NCI-H2029 treated with DMSO at 0.1 percent for 48 hours (cell line): ENCODE measurements around the gene NFIA.
A peak's percentile ranks its signal among the peaks of the same experiment; 100 is the strongest.

ENCODE experiments used
- DNase-seq: peaks from one replicate; lab custom pipeline; 2025; lab: John Stamatoyannopoulos, UW

NFIA gene

GRCh38 chr1:61370177-61370912, 288.0 kb downstream of the NFIA start:
- no peak for DNase-seq

- no peak for DNase-seq
Measured at GRCh38 chr1:61370913-61371279, 288.5 kb downstream of the NFIA start.

DNA sequence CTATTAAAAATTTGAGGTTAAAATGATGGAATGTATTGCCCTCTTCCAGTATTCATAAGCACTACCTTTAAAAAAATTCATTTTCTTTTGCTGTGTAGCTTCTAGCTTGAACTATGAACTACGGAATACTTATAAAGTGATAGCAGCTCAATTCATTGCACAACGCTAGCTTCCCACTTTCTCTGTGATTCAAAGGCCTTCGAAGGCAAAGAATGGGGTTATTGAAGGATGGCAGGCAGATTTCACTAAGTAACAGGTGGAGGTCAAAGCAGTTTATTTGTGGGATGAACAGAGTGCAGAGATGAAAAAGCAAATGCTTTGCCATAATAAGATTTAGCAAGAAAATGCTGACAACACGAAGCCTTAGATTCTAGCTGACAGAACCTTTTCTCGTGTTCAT, 290.6 kb downstream of the NFIA start:
- DNase-seq = no peak

DNA sequence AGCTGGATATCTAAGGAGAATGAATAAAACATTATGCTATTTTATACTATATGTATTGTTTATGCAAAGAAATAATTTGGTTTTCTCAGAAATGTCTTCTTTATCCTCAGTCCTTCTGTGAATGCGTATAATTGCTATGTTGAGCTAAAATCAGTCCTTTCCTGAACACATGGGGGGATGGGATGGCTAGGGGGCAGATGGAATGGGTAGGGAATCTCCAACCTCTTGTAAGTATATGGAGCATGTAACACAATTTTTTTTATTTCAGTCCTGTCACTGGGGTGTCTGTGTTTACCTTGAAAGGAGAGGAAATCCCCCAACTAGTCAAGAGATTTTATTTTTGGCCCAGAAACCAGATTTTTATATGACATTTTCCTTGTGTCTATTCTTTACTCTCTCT, 291.8 kb downstream of the NFIA start:
- DNase-seq = no peak

DNA sequence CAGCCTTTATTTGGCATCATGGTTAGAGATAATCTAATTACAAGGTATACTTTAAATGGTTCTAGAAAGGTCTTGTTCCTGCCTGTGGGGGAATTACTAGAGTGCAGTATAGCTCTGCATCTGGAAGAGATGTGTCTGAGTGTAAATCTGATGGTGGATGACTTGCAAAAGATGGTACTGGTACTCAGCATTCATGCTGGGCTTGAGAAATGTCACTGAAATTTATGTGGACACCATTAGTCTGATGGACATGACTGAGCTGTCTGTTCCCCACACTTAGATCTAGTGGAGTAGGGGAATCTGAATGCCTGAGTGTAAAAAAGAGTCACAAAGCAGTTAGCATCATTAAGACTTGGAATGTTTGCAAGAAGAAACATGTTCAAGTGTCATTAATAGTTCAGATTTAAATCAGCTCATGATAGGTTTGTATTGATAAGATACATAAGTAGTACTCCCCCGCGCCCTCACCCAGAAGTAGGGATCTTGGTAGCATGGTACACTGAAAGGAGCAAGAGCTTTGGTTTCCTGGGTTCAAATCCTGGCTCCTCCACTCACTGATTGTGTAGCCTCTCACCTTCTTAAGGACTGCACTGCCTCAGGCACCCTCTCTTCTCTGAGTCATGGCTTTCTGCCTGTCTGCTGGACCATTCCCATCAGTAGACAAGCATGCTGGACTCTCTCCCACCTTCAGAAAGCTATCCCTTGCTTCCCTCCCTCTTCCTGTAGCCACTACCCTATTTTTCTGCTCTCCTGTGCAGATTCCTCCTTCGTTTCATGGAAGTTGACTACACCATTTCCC, 292.9 kb downstream of the NFIA start:
- DNase-seq = no peak

- DNase-seq = no peak
Measured at GRCh38 chr1:61376151-61376550, 293.8 kb downstream of the NFIA start.

DNA sequence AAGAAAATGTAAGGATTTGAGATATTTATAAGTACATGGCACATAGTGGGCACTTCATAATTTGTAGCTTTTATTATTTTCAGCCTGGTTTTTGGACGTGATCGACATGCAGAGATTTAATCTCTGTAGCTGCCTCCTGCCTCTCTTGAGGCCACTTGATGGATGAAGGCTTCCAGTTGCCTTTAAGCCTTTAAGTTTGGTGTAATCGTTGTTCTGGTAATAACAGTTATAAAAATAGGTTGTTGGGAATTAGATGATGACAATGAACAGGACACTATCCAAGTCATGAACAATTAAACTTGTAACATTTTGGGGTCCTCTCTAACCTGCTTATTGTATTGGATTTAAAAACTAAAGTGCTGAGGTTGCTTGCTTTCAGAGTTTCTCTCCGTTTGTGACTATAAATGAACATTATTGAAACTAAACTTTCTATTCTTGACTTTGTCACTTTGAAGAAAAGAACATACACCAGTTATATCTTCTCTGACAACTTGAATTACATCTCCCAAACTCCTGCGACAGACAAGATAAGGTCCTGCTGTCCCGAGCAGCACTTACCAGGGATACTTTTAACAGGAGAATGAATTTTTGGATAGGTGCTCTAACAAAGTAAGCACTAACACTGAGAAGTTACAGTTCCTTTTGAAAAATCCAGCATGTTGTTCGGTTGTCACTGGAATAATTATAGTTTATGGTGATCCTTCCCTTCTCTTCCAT, 295.0 kb downstream of the NFIA start:
- DNase-seq = no peak

GRCh38 chr1:61378494-61379180, 296.3 kb downstream of the NFIA start:
- DNase-seq = no peak

- no peak for DNase-seq
Measured at GRCh38 chr1:61379693-61380092, 297.3 kb downstream of the NFIA start.

DNA sequence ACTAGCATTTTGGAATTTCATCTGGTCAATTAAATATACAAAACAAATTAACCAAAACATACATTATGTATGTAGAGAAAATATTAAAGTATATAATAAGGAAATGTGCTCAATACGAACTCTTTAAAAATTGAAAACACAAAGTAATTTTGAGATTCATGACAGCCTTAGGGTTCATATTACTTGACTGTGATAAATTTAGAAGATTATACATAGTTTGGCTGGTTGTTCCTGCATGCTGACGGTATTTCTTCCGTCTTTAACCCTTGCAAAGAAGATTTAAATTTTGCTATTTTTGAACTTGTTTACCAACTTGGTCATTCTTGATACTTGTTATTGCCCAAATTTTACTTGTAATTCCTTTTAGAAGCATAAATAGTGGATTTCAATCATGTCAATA, 298.2 kb downstream of the NFIA start:
- no peak for DNase-seq

DNA sequence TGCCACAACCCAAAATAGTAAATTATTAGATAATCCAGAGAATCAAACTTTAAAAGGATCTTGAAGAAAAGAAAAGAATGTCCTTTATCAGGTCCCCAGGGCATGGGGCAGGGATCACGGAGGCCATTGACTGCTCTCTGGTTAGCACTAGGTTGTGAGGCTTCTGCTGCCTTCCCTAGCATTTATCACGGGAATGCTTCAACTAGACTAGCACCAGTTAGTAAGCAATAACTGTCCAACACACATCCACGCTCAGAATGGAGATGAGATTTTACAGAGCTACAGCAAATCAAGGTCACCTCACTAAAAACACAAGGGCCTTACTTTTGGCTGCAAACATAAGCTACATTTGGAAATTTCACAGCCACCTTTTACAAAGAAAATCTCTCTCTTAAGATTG, 304.0 kb downstream of the NFIA start:
- DNase-seq = no peak

GRCh38 chr1:61386770-61387169, 304.4 kb downstream of the NFIA start:
- no peak for DNase-seq

DNA sequence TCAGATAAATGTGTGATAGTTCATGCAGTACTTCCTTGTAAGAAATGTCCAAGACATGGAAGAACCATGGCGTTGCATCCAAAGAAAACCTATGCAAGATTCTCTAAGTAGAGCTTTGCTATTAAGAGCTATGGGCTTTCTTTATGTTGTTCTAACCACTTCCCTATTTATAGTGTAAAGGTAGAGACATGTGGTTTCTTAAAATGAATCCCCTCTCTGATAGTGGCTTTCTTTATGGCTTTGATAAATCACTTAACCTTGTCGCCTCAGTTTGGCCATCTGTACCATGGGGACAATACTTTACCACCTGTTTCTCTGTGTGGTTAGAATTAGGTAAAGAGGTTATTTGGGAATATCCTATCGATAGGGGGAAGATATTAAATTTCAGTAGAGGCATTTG, 305.5 kb downstream of the NFIA start:
- no peak for DNase-seq

DNA sequence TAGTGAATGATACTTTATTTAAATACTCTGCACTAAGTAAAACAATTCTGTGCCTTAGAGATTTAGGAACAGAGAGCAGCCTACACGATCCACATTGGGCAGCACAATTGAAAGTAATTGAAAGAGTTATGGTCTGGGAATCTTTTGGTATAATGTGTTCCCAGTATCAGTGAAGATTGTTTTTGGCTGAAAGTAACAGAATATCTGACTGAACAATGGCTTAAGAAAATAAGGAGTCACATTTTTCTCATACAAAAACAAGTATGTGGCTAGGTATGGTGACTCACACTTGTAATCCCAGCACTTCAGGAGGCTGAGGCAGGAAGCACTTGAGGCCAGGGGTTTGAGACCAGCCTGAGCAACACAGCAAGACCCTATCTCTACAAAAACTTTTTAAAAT, 306.2 kb downstream of the NFIA start:
- no peak for DNase-seq

DNA sequence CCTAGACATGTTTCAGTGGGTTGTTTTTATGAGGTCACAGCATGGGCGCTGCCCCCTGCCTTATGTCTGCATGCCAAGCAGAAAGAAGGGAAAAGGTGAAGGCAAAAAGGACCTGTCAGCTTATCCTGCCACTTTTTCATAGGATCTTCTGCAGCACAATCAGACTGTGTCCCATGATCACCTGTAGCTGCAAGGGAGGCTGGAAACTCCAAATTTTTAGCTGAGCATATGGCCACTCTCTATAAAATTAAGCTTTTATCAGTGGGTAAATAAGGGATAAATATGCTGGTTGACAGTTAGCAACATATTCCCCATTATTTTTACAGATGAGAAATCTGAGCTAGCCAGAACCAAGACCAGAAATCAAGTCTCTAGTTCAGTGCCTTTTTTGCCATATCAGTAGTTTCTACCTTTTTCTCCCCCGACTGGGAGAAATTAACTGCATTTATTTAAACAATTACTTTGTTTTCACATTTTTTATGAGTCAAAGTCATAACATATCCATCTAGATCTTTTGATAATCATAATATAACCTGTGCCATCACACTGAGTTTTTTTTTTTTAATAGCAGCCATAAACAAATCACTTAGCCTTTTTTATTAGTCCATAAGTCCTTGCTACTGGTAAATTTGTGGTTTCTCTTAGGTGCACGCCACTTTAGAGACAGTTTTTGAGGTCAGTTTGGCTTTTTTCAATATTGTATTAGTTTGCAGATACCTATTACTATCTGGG, 307.0 kb downstream of the NFIA start:
- DNase-seq = no peak

DNA sequence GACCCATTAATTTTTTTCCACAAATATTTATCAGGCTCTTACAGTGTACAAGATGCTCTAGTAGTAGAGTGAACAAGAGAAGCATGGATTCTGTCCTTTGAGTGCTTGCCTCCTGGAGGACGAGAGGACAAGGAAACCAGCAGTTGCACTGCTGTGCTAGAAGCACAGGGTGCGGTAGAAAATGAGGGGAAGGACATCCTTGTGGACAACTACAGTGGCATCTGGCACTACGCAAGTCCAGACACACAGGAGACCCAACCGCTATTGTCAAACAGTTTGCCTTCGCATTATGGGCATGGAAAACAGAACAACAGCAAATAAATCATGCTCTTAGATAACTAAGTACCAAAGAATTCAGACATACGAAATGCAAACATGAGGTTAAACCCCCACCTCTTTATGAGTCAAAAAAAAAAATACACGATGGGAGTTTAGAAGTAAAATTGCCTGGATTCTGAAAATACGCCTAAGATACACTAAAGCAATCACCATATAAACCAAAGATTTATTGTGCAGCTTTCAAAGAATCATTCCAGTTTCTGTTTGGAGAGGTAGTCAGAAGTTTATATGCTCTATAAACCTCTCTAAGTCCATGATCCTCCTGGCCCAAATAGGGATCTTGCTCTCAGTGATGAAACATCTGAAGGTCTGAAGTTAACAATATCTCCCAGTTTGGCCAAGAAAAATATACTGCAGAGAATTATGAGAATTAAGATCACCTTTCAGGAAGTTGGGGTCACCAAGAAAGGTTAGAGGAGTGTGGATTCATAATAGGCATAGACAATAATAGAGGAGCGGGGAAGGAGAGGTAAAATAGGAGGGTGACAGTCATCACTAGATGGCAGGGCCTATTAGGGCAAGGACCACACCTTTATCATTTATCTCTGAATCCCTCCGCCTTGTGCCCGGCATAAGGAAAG, 307.8 kb downstream of the NFIA start:
- DNase-seq = no peak

DNA sequence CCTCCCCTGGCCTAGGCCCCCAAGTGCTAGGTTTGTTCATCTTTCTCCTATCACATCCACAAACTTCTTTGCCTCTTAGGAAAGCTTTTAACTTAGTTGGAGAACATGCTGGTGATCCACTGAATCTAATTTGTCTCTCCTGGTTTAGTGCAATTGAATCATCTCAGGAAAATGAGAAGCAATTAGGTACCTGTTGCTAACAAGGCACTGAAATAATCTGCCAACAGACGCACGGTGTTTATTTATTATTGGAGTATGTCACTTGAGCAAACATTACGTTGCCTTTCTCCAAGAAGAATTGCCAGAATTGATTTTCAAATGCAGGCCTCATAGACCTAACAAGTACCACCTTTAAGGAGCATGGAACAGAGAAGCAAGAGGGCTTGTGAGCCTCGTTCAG, 309.4 kb downstream of the NFIA start:
- peak; percentile 96 for DNase-seq

DNA sequence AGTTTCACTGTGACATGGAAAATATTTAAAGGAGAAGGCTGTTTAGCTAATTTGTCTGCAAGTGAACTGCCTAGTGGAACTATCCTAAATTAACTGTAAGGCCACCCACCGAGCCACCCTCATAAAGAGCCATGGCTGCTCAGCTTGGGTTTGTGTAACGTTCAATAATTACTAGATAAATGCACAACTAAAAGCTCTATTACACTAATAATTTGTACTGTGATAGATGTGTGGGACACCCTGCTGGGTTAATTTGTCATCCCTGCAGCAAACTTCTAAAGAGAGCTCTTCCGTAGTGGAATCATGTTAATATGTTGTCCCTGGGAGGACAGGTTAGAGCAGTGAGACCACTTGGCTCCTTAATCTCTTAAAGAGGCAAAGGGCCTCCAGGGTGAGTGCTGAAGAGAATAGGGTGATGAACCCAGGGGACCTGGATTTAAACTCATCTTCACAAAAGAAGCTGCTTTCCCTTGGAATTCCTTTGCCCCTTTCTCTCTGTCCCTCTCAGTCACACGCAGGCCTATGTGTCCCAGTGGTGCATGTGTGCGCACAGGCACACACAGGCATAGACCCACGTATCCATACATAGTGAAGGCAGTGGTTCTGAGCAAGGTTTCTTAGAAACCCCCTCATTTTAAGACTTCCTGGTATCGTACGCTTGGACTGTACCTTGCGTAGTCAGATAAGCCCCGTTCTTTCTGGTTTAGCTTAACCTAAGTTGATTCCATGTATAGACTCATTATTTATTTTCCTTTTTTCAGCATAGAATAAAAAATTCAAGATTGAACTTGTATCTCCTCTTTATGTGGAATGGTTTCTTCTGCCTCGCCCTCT, 310.3 kb downstream of the NFIA start:
- DNase-seq = no peak

DNA sequence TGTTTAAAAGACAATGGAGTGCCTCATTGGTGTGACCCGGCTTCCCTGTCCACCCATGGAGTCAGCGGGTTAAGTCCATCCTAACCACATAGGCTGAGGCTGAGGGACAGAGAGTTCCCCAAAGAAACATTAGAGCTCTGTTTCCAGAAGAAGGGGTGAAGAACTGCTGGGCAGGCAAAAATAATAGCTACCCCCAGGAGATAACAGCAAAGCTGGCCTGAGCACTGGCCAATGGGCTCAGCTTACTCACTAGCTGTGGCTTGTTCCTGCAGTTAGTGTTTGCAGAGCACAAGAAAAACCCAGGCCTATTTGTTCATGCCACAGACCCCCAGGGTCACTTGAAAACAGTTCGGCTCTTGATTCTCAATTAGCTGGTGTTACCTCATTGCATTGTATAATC, 311.2 kb downstream of the NFIA start:
- no peak for DNase-seq
